ENCODE data around the gene FHDC1. TPM values are rescaled to one million over a fixed set of nuclear protein-coding genes. Genes with fewer than 3 reads are reported as not detected.

The FHDC1 gene
- total and polyA plus RNA-seq, 8 donors: 9.0 to 32.9 (median 10.4) TPM

- H3K9me3 ChIP-seq: no peaks in the 10 kb centered on the region
- TF ChIP-seq CTCF (IDR thresholded peaks at IDR 0.05): no peak
- peaks cover 8 to 9% of the 10 kb centered on the region in 2 donors for H3K4me1 ChIP-seq
- ATAC-seq (peak; percentile 68), DNase-seq (peak in 1 of 4 donors; percentile 51)
- no peaks in the 10 kb centered on the region for H3K36me3 ChIP-seq
- no peaks in the 10 kb centered on the region for H3K27me3 ChIP-seq
- H3K4me3 ChIP-seq: no peak overlapping the region
- intact Hi-C loops (cut with DNase I): no loop called here
- H3K27ac ChIP-seq: no peak overlapping the region
Measured at GRCh38 chr4:152992027-152992426, 55.9 kb downstream of the FHDC1 start.

GRCh38 chr4:152992466-152992865, 56.3 kb downstream of the FHDC1 start:
- Histone ChIP-seq H3K4me1 (peaks cover 8 to 9% of the 10 kb centered on the region in 2 donors), H3K9me3 (no peaks in the 10 kb centered on the region)

GRCh38 chr4:152994038-152994437, 57.9 kb downstream of the FHDC1 start:
- Histone ChIP-seq H3K4me1 (peaks cover 8 to 9% of the 10 kb centered on the region in 2 donors), H3K4me3 (no peak overlapping the region), H3K27ac (no peak overlapping the region), H3K27me3 (no peaks in the 10 kb centered on the region), H3K36me3 (no peaks in the 10 kb centered on the region), H3K9me3 (no peaks in the 10 kb centered on the region)
- no peak for TF ChIP-seq CTCF (IDR thresholded peaks at IDR 0.05)
- ATAC-seq (no peak), DNase-seq (no peak)
- intact Hi-C loops (cut with DNase I): no loop called here

More at GRCh38 chr4:152992466-152992865, 56.3 kb downstream of the FHDC1 start:
- DNase-seq (no peak), ATAC-seq (peak; percentile 4)
- Histone ChIP-seq H3K36me3 (no peaks in the 10 kb centered on the region), H3K27me3 (no peaks in the 10 kb centered on the region), H3K27ac (no peak overlapping the region), H3K4me3 (no peak overlapping the region)
- no peak for TF ChIP-seq CTCF (IDR thresholded peaks at IDR 0.05)
- intact Hi-C loops (cut with DNase I): no loop called here

- Histone ChIP-seq H3K27ac (peak overlapping the region in 1 of 2 donors; percentile 21), H3K4me3 (no peak overlapping the region), H3K27me3 (no peaks in the 10 kb centered on the region), H3K36me3 (no peaks in the 10 kb centered on the region), H3K4me1 (peaks cover 8 to 9% of the 10 kb centered on the region in 2 donors), H3K9me3 (no peaks in the 10 kb centered on the region)
- intact Hi-C loops (cut with DNase I): no loop called here
- TF ChIP-seq CTCF (IDR thresholded peaks at IDR 0.05): no peak
- peak; percentile 72 for ATAC-seq
- peak in 1 of 4 donors; percentile 60 for DNase-seq
Measured at GRCh38 chr4:152996111-152996571, 60.0 kb downstream of the FHDC1 start.

- Histone ChIP-seq H3K4me3 (no peak overlapping the region), H3K27me3 (no peaks in the 10 kb centered on the region), H3K36me3 (no peaks in the 10 kb centered on the region), H3K27ac (peak overlapping the region in 1 of 2 donors; percentile 21), H3K4me1 (peaks cover 8 to 9% of the 10 kb centered on the region in 2 donors), H3K9me3 (no peaks in the 10 kb centered on the region)
- DNase-seq: no peak
- intact Hi-C loops (cut with DNase I): no loop called here
- no peak for TF ChIP-seq CTCF (IDR thresholded peaks at IDR 0.05)
- no peak for ATAC-seq
Measured at GRCh38 chr4:152996672-152997071, 60.5 kb downstream of the FHDC1 start.

Data from left lung (tissue), 10 donors.